Panc1 (cell line): ENCODE measurements around the gene PNKD. TPM values are rescaled to one million over a fixed set of nuclear protein-coding genes. Genes with fewer than 3 reads are reported as not detected.
A peak's percentile ranks its signal among the peaks of the same experiment; 100 is the strongest.

Experiments
- ATAC-seq: fragments of 200-7000 bp; cut with Tn5 transposase; 2 replicates; pipeline ENCODE4 v1.9.1; 2020; ENCODE audit warnings: mild to moderate bottlenecking, moderate library complexity
- BruUV-seq: library from RNA; stranded (reverse); fragments of 400-500 nt; replicated peaks from 2 replicates; lab custom pipeline; 2021; lab: Mats Ljungman, UMichigan
- CTCF ChIA-PET: fragments of 300-600 bp; sonication (Branson Sonifier 250); formaldehyde crosslinking; loops from one replicate; lab custom pipeline; 2022; ENCODE audit warnings: antibody characterized with exemption; lab: Charles Lee
- POLR2A ChIA-PET: fragments of 300-600 bp; sonication (Branson Sonifier 250); formaldehyde crosslinking; loops from one replicate; lab custom pipeline; 2022; ENCODE audit warnings: antibody characterized with exemption; lab: Charles Lee
- DNase-seq: peaks from one replicate; pipeline ENCODE4 v3.0.0-alpha.2; 2010; ENCODE audit warnings: low read depth, low spot score
- H3K27ac ChIP-seq: 2 replicates; pipeline ENCODE4 v1.5.1; 2011; ENCODE audit warnings: mild to moderate bottlenecking, low read length, inconsistent platforms
- H3K27me3 ChIP-seq: fragments of 200-500 bp; sonication (Bioruptor generic); 2 replicates; pipeline ENCODE4 v1.6.0; 2014; ENCODE audit warnings: low read length, inconsistent platforms; ENCODE audit not compliant: control insufficient read depth, insufficient read depth
- H3K36me3 ChIP-seq: fragments of 200-500 bp; sonication (Bioruptor generic); 2 replicates; pipeline ENCODE4 v1.5.1; 2014; ENCODE audit warnings: inconsistent platforms, mild to moderate bottlenecking, low read length, moderate library complexity; ENCODE audit not compliant: control insufficient read depth, insufficient read depth
- H3K4me1 ChIP-seq: 2 replicates; pipeline ENCODE4 v1.5.1; 2011; ENCODE audit warnings: inconsistent platforms, mild to moderate bottlenecking, low read length, moderate library complexity; ENCODE audit not compliant: control insufficient read depth, insufficient read depth
- H3K4me3 ChIP-seq, 2 experiments: 2 replicates each; pipeline ENCODE4 v1.5.1; 2011 to 2012; ENCODE audit warnings: low read depth in 2 of 2, low read length in 2 of 2, mild to moderate bottlenecking in 2 of 2, inconsistent platforms in 1 of 2, moderate library complexity in 1 of 2
- H3K9me3 ChIP-seq: fragments of 200-500 bp; sonication (Bioruptor generic); 2 replicates; pipeline ENCODE4 v1.5.1; 2014; ENCODE audit warnings: low read depth, mild to moderate bottlenecking, inconsistent platforms, low read length, moderate library complexity; ENCODE audit not compliant: control insufficient read depth, insufficient read depth
- CTCF ChIP-seq: fragments of 450-650 bp; IDR thresholded peaks from 2 replicates; pipeline ENCODE4 v1.5.1; 2017; ENCODE audit warnings: mild to moderate bottlenecking
- POLR2AphosphoS5 ChIP-seq: IDR thresholded peaks from 2 replicates; pipeline ENCODE4 v1.6.1; 2012; ENCODE audit warnings: mild to moderate bottlenecking, low read depth, low read length, moderate library complexity
- REST ChIP-seq, 2 experiments: IDR thresholded peaks; 2 replicates each; pipeline ENCODE4 v1.6.1; 2011 to 2012; ENCODE audit warnings: low read depth in 2 of 2, control low read depth in 1 of 2, low read length in 1 of 2, mild to moderate bottlenecking in 1 of 2, moderate library complexity in 1 of 2; ENCODE audit not compliant: insufficient read depth in 1 of 2
- SIN3A ChIP-seq: IDR thresholded peaks from 2 replicates; pipeline ENCODE4 v1.6.1; 2012; ENCODE audit warnings: low read depth, mild to moderate bottlenecking, low read length, moderate library complexity, borderline replicate concordance; ENCODE audit not compliant: insufficient read depth
- in situ Hi-C: cut with HindIII; loops from 2 replicates; pipeline ENCODE4 v1.10.0; 2016; ENCODE audit warnings: low sequenced_read_pairs, low pct_unique_long_range_greater_than_20kb
- intact Hi-C: fragments of 100-400 bp; cut with micrococcal nuclease; formaldehyde crosslinking; loops from one replicate; pipeline ENCODE4 v1.10.0; 2022; ENCODE audit not compliant: unreplicated experiment
- total RNA-seq: library from RNA; stranded (reverse); gene quantifications from one replicate; pipeline ENCODE4 v1.2.1, GENCODE V29; 2021; ENCODE audit not compliant: unreplicated experiment

PNKD gene
- total RNA-seq, 1 experiment from 2014 or later: 49.0 TPM

- Histone ChIP-seq H3K9me3 (no peaks in the 10 kb centered on the region), H3K27ac (0 out of 2 replicates have a peak overlapping the region, but pooled peaks have one; percentile 4), H3K4me1 (peaks cover 3% of the 10 kb centered on the region; the same call in 1 of the 2 replicates), H3K36me3 (no peaks in the 10 kb centered on the region), H3K4me3 (no peak overlapping the region), H3K27me3 (no peaks in the 10 kb centered on the region)
- in situ Hi-C loops (no loop called here), intact Hi-C loops (no loop called here)
- TF ChIP-seq REST (IDR thresholded peaks at IDR 0.05; ENCODE audit: insufficient read depth in 1 of 2, low read depth in 2 of 2, low read length in 1 of 2): no peak
- no peak for TF ChIP-seq CTCF
- TF ChIP-seq SIN3A: no peak
- TF ChIP-seq POLR2AphosphoS5: no peak
- ChIA-PET CTCF (interaction anchor here (1.0 kb wide), 1 partner anchor 27 kb away, joined by 3 read pairs; no protein-coding TSS in a partner anchor), POLR2A (no interaction called here)
- DNase-seq: no peak
- BruUV-seq: no TSS peak
- no peak for ATAC-seq
Observed at GRCh38 chr2:218369330-218369729, 99.0 kb downstream of the PNKD start.

- intact Hi-C loops (no loop called here), in situ Hi-C loops (no loop called here)
- Histone ChIP-seq H3K27ac (no peak overlapping the region), H3K27me3 (no peaks in the 10 kb centered on the region), H3K4me3 (no peak overlapping the region), H3K4me1 (peaks cover 3% of the 10 kb centered on the region; the same call in 1 of the 2 replicates), H3K9me3 (no peaks in the 10 kb centered on the region), H3K36me3 (no peaks in the 10 kb centered on the region)
- ChIA-PET CTCF (no interaction called here), POLR2A (no interaction called here)
- no peak for ATAC-seq
- no peak for DNase-seq
- no peak for TF ChIP-seq REST (IDR thresholded peaks at IDR 0.05; ENCODE audit: insufficient read depth in 1 of 2, low read depth in 2 of 2, low read length in 1 of 2)
- no TSS peak for BruUV-seq
Observed at GRCh38 chr2:218370410-218371063, 100.2 kb downstream of the PNKD start.
